OCI-LY7 (cell line): ENCODE measurements around the gene TEX2. TPM values are rescaled to one million over a fixed set of nuclear protein-coding genes. Genes with fewer than 3 reads are reported as not detected.

Experiments
- BruUV-seq: library from RNA; stranded (reverse); fragments of 400-500 nt; replicated peaks from 2 replicates; lab custom pipeline; 2021; lab: Mats Ljungman, UMichigan
- CTCF ChIA-PET: fragments of 300-600 bp; sonication (Branson Sonifier 250); formaldehyde crosslinking; loops from one replicate; lab custom pipeline; 2022; ENCODE audit warnings: antibody characterized with exemption; ENCODE audit not compliant: unreplicated experiment; lab: Charles Lee
- POLR2A ChIA-PET: fragments of 300-600 bp; sonication (Branson Sonifier 250); formaldehyde crosslinking; loops from one replicate; lab custom pipeline; 2022; ENCODE audit warnings: antibody characterized with exemption; lab: Charles Lee
- DNase-seq: peaks from one replicate; pipeline ENCODE4 v3.0.0-alpha.2; 2015; ENCODE audit warnings: low spot score
- H2AFZ ChIP-seq: fragments of 200-600 bp; sonication (generic), shearing (Covaris generic); 2 replicates; pipeline ENCODE4 v1.6.1; 2014; ENCODE audit warnings: mild to moderate bottlenecking, antibody characterized with exemption, low read length, moderate library complexity
- H3K27ac ChIP-seq: fragments of 200-600 bp; sonication (generic); 2 replicates; pipeline ENCODE4 v1.5.1; 2014; ENCODE audit warnings: mixed run types, low read depth, mild to moderate bottlenecking, moderate library complexity, low read length, inconsistent platforms; ENCODE audit not compliant: poor library complexity, severe bottlenecking
- H3K36me3 ChIP-seq: fragments of 200-600 bp; sonication (generic); 2 replicates; pipeline ENCODE4 v1.6.1; 2014; ENCODE audit warnings: mild to moderate bottlenecking, antibody characterized with exemption, low read length, moderate library complexity, mixed read lengths; ENCODE audit not compliant: insufficient read depth
- H3K4me1 ChIP-seq: fragments of 200-600 bp; sonication (generic); 2 replicates; pipeline ENCODE4 v1.5.1; 2014; ENCODE audit warnings: mild to moderate bottlenecking, low read length; ENCODE audit not compliant: insufficient read depth, poor library complexity, severe bottlenecking
- H3K4me2 ChIP-seq: fragments of 200-600 bp; sonication (generic); 2 replicates; pipeline ENCODE4 v1.6.1; 2014; ENCODE audit warnings: mild to moderate bottlenecking, low read length
- H3K4me3 ChIP-seq: fragments of 200-600 bp; sonication (generic); 2 replicates; pipeline ENCODE4 v1.5.1; 2014; ENCODE audit warnings: mild to moderate bottlenecking, low read depth, low read length; ENCODE audit not compliant: poor library complexity, severe bottlenecking
- H3K79me2 ChIP-seq: fragments of 200-600 bp; sonication (generic); 2 replicates; pipeline ENCODE4 v1.6.1; 2016; ENCODE audit warnings: low read depth, mild to moderate bottlenecking, low read length, moderate library complexity, mixed read lengths; ENCODE audit not compliant: insufficient read depth
- H3K9me2 ChIP-seq: fragments of 200-600 bp; sonication (generic); 2 replicates; pipeline ENCODE4 v1.6.1; 2016; ENCODE audit warnings: mild to moderate bottlenecking, low read length, mixed read lengths; ENCODE audit not compliant: insufficient read depth
- H3K9me3 ChIP-seq: fragments of 200-600 bp; sonication (generic); 2 replicates; pipeline ENCODE4 v1.6.1; 2014; ENCODE audit warnings: mild to moderate bottlenecking, mixed run types, low read length, mixed read lengths
- H4K20me1 ChIP-seq: fragments of 200-600 bp; sonication (generic); 2 replicates; pipeline ENCODE4 v1.6.1; 2014; ENCODE audit warnings: mild to moderate bottlenecking, antibody characterized with exemption, low read length, moderate library complexity, mixed read lengths; ENCODE audit not compliant: insufficient read depth
- CTCF ChIP-seq: fragments of 200-600 bp; sonication (generic); conservative IDR thresholded peaks from 2 replicates; pipeline ENCODE4 v1.5.1; 2014; ENCODE audit warnings: mild to moderate bottlenecking, antibody characterized with exemption, low read length, moderate library complexity, mixed read lengths
- EZH2phosphoT487 ChIP-seq: fragments of 200-600 bp; sonication (generic); IDR thresholded peaks from 2 replicates; pipeline ENCODE4 v1.6.1; 2018; ENCODE audit warnings: low read depth, borderline replicate concordance, mild to moderate bottlenecking, mixed run types, antibody characterized with exemption, low read length, moderate library complexity, mixed read lengths
- intact Hi-C: fragments of 100-400 bp; cut with micrococcal nuclease; formaldehyde crosslinking; loops from one replicate; pipeline ENCODE4 v1.10.0; 2022; ENCODE audit not compliant: unreplicated experiment
- total RNA-seq, 2 experiments: library from RNA; depleted of rRNA in 1 of 2; stranded (reverse); fragments of >200 nt in 1 of 2; shearing (Covaris generic) in 1 of 2; gene quantifications; 2 replicates each; pipeline ENCODE4 v1.2.3, GENCODE V29; 2014 to 2022

TEX2 gene
- total RNA-seq, 2 experiments from 2014 or later = 7.4 to 12.4 TPM

GRCh38 chr17:64300699-64300965 is 37.6 kb upstream of the TEX2 start:
- Histone ChIP-seq H3K79me2 (no peaks in the 10 kb centered on the region), H3K4me2 (no peak overlapping the region), H3K9me3 (no peaks in the 10 kb centered on the region), H3K27ac (no peak overlapping the region), H3K36me3 (no peaks in the 10 kb centered on the region), H3K9me2 (no peaks in the 10 kb centered on the region), H3K4me3 (no peak overlapping the region), H4K20me1 (no peaks in the 10 kb centered on the region), H2AFZ (no peak overlapping the region), H3K4me1 (no peaks in the 10 kb centered on the region)
- CTCF ChIA-PET = no interaction called here
- DNase-seq = no peak
- no peak for TF ChIP-seq CTCF
- POLR2A ChIA-PET = interaction anchor here (0.9 kb wide), 1 partner anchor 10 kb away, joined by 3 read pairs; no protein-coding TSS in a partner anchor
- intact Hi-C loops = no loop called here
- BruUV-seq = no TSS peak

DNA sequence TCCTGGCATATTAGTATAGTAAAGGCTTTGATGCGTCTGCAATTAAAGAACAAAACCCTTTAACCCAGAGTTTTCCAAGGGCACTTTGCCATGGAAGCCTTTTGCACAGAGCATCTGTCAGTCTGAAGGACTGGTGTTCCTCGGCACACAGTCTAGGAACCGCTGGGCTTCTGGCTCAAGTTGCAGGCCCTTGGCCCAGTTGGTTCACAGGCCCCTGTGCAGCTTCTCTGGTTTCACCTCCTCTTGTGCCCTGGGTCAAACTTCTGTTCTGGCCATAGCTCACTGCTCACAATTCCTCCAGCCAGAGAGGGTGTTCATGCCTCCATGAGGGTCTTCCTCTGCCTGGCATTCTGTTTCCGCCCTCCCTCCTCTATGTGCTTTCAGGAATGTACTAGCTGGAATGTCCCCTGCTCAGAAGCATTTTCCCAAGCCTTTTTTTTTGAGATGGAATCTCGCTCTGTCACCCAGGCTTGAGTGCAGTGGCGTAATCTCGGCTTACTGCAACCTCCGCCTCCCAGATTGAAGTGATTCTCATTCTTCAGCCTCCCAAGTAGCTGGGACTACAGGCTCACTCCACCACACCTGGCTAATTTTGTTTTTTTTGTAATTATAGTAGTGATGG is 34.5 kb upstream of the TEX2 start:
- no peak for DNase-seq
- Histone ChIP-seq H3K9me3 (no peaks in the 10 kb centered on the region), H3K4me2 (no peak overlapping the region), H3K27ac (no peak overlapping the region), H3K36me3 (no peaks in the 10 kb centered on the region), H3K4me1 (no peaks in the 10 kb centered on the region), H2AFZ (no peak overlapping the region), H4K20me1 (no peaks in the 10 kb centered on the region), H3K4me3 (no peak overlapping the region), H3K79me2 (no peaks in the 10 kb centered on the region), H3K9me2 (no peaks in the 10 kb centered on the region)
- intact Hi-C loops = no loop called here
- no TSS peak for BruUV-seq
- POLR2A ChIA-PET = interaction anchor here (0.6 to 1.1 kb wide), 3 partner anchors 115 to 319 kb away, joined by 3 to 6 read pairs (median 3); no protein-coding TSS in a partner anchor
- CTCF ChIA-PET = interaction anchor here (0.8 kb wide), 1 partner anchor 95 kb away, joined by 3 read pairs; no protein-coding TSS in a partner anchor
- no peak for TF ChIP-seq EZH2phosphoT487
- no peak for TF ChIP-seq CTCF

DNA sequence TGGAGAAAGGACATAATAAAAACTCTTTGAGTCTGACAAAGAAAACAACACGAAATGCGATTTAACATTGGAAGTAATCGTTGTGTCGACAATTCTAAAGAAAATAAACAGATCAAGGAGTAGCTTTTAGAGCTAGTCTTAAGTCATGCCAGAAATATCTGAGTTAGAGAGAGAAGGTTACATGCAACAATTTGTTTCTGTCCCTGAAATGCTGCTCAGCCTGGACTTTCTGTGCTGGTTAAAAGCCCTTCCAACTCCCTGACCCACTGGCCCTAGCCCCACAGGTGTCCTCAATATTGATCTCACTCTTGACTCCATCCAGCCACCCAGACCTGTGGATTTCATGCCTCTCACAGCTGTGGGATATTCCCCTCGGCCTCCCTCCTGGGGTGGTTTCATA is 33.2 kb upstream of the TEX2 start:
- BruUV-seq = no TSS peak
- no peaks in the 10 kb centered on the region for H4K20me1 ChIP-seq
- H3K4me3 ChIP-seq = no peak overlapping the region
- no peak overlapping the region for H3K27ac ChIP-seq
- H2AFZ ChIP-seq = no peak overlapping the region
- DNase-seq = no peak
- TF ChIP-seq CTCF = no peak
- no peak for TF ChIP-seq EZH2phosphoT487
- ChIA-PET CTCF (no interaction called here), POLR2A (interaction anchor here (0.7 kb wide), 1 partner anchor 164 kb away, joined by 3 read pairs; no protein-coding TSS in a partner anchor)
- no peaks in the 10 kb centered on the region for H3K4me1 ChIP-seq
- no peak overlapping the region for H3K4me2 ChIP-seq
- no peaks in the 10 kb centered on the region for H3K79me2 ChIP-seq
- peaks cover 7% of the 10 kb centered on the region for H3K9me3 ChIP-seq
- no peaks in the 10 kb centered on the region for H3K9me2 ChIP-seq
- H3K36me3 ChIP-seq = no peaks in the 10 kb centered on the region
- intact Hi-C loops = no loop called here
